Thoracic aorta (tissue), 2 donors: ENCODE results near the gene SAP30BP. TPM values are rescaled to one million over a fixed set of nuclear protein-coding genes. Genes with fewer than 3 reads are reported as not detected.
A peak's percentile ranks its signal among the peaks of the same experiment; 100 is the strongest.

Experiments
- ATAC-seq: fragments of 150-250 bp; one replicate; pipeline ENCODE4 v1.8.0; 2017; ENCODE audit warnings: low read depth; ENCODE audit not compliant: insufficient number of reproducible peaks, low FRiP score
- DNase-seq: peaks from one replicate; pipeline ENCODE4 v3.0.0-alpha.2; 2020; ENCODE audit warnings: low spot score
- H3K27ac ChIP-seq, 2 donors: fragments of 200-600 bp; sonication (generic); 1 replicate in 1 of 2; 2 replicates in 1 of 2; pipeline ENCODE4 v1.5.1; 2016; ENCODE audit warnings: mild to moderate bottlenecking in 2 of 2, moderate library complexity in 2 of 2
- H3K27me3 ChIP-seq: fragments of 200-600 bp; sonication (generic); replicated peaks from 2 replicates; pipeline ENCODE4 v1.6.0; 2016; ENCODE audit warnings: mild to moderate bottlenecking; ENCODE audit not compliant: insufficient read depth
- H3K36me3 ChIP-seq: fragments of 200-600 bp; sonication (generic); one replicate; pipeline ENCODE4 v1.5.1; 2016
- H3K4me1 ChIP-seq, 2 donors: fragments of 200-600 bp; sonication (generic); 1 replicate in 1 of 2; 2 replicates in 1 of 2; pipeline versions ENCODE4 v1.5.1 to v1.6.0; 2016; ENCODE audit warnings: low read depth in 2 of 2, mild to moderate bottlenecking in 1 of 2; ENCODE audit not compliant: control insufficient read depth in 1 of 2
- H3K4me3 ChIP-seq: fragments of 200-600 bp; sonication (generic); 2 replicates; pipeline ENCODE4 v1.5.1; 2016; ENCODE audit warnings: mild to moderate bottlenecking
- H3K9me3 ChIP-seq: fragments of 200-600 bp; sonication (generic); 2 replicates; pipeline ENCODE4 v1.5.1; 2016
- CTCF ChIP-seq: fragments of 200-600 bp; sonication (generic); IDR thresholded peaks from one replicate; pipeline ENCODE4 v1.5.1; 2019; ENCODE audit warnings: antibody characterized with exemption
- total RNA-seq, 2 donors: library from RNA; depleted of rRNA; stranded (reverse); fragments of >200 nt; gene quantifications; one replicate each; pipeline versions ENCODE4 v1.1.0 to v1.2.3, GENCODE V29; 2016

The SAP30BP gene
- total RNA-seq, 2 donors from 2014 or later: 65.1 to 70.4 TPM

- H3K36me3 ChIP-seq: peaks cover 19% of the 10 kb centered on the region
Observed at GRCh38 chr17:75662511-75662910, 4.6 kb upstream of the SAP30BP start.

GRCh38 chr17:75664099-75664549, 3.0 kb upstream of the SAP30BP start:
- peaks cover 16% of the 10 kb centered on the region for H3K36me3 ChIP-seq
- H3K4me1 ChIP-seq: peaks cover 16 to 19% of the 10 kb centered on the region in 2 donors
- DNase-seq (no peak), ATAC-seq (no peak)
- no peak overlapping the region for H3K27ac ChIP-seq
- no peak overlapping the region for H3K4me3 ChIP-seq
- no peaks in the 10 kb centered on the region for H3K27me3 ChIP-seq
- no peaks in the 10 kb centered on the region for H3K9me3 ChIP-seq
- TF ChIP-seq CTCF: no peak

More at GRCh38 chr17:75662511-75662910, 4.6 kb upstream of the SAP30BP start:
- Histone ChIP-seq H3K27ac (no peak overlapping the region), H3K4me1 (peaks cover 9 to 11% of the 10 kb centered on the region in 2 donors), H3K27me3 (no peaks in the 10 kb centered on the region), H3K4me3 (no peak overlapping the region), H3K9me3 (no peaks in the 10 kb centered on the region)
- ATAC-seq: no peak
- TF ChIP-seq CTCF: no peak
- no peak for DNase-seq

DNA sequence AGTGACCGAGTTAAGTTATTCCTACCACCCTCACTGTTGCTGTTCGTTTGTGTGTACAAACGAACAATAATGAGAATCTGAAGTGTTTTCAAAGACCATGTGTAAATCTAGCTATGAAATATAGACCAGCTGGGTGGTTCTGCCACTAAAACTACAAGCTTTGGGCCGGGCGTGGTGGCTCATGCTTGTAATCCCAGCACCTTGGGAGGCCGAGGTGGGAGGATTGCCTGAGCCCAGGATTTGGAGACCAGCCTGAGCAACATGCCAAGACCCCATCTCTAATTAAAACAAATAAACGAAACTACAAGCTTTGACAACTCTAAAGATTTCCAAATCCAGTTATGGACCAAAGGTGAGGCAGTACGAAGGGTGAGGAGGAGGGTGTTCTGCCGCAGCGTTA, 1.2 kb upstream of the SAP30BP start:
- DNase-seq (no peak), ATAC-seq (no peak)
- no peaks in the 10 kb centered on the region for H3K9me3 ChIP-seq
- H3K27me3 ChIP-seq: no peaks in the 10 kb centered on the region
- peak overlapping the region; percentile 97 for H3K4me3 ChIP-seq
- H3K4me1 ChIP-seq: peaks cover 16 to 19% of the 10 kb centered on the region in 2 donors
- TF ChIP-seq CTCF: no peak
- peaks cover 19% of the 10 kb centered on the region for H3K36me3 ChIP-seq
- H3K27ac ChIP-seq: no peak overlapping the region

DNA sequence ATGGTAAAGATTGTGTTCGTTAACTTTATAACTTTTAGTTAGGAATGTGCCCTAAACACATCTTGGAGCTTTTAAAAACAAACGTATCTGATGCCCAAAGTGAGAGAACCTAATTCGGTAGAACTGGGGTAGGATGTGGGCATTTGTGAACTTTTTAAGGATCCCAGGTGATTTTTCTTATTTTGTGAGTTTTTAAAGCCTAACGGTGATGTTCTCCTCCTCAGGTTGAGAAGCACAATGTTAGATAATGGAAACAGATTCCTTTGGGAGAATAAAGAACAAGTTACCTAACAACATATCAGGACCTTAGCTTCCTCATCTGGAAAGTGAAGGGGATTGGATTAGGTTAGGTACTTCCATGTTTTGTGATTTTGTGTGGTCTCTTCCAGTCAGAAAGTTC, 687 bp downstream of the SAP30BP start:
- DNase-seq (no peak), ATAC-seq (no peak)
- Histone ChIP-seq H3K36me3 (peaks cover 29% of the 10 kb centered on the region), H3K27me3 (no peaks in the 10 kb centered on the region), H3K9me3 (no peaks in the 10 kb centered on the region), H3K4me1 (peaks cover 16 to 19% of the 10 kb centered on the region in 2 donors), H3K4me3 (peak overlapping the region; percentile 97), H3K27ac (peak overlapping the region; percentile 92 to 96)
- TF ChIP-seq CTCF: no peak

DNA sequence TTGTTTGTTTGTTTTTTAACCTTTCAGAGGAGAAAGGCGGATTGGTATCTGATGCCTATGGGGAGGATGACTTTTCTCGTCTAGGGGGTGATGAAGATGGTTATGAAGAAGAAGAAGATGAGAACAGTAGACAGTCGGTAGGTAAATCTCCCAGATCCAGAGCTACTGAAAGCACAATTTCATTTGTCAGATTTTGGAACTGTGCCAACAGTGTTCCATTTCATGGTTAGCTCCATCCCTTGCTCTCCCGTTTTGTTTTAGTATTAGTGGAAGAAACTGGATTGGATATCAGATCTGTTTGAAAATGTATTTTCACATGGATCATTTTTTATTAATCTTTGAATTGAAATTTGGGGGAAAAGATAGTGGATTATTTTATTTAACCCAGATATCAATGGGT, 1.4 kb downstream of the SAP30BP start:
- TF ChIP-seq CTCF: no peak
- ATAC-seq (no peak), DNase-seq (no peak)
- Histone ChIP-seq H3K4me3 (peak overlapping the region; percentile 97), H3K27me3 (no peaks in the 10 kb centered on the region), H3K9me3 (no peaks in the 10 kb centered on the region), H3K36me3 (peaks cover 36% of the 10 kb centered on the region), H3K27ac (no peak overlapping the region), H3K4me1 (peaks cover 16 to 19% of the 10 kb centered on the region in 2 donors)
